Liver (tissue), 10 donors: ENCODE results near the gene ARMCX2. TPM values are rescaled to one million over a fixed set of nuclear protein-coding genes. Genes with fewer than 3 reads are reported as not detected.

Experiments used
- DNase-seq: peaks from one replicate; pipeline ENCODE4 v3.0.0-alpha.2; 2017; ENCODE audit warnings: low spot score
- H3K27ac ChIP-seq, 2 donors: one replicate each; pipeline ENCODE4 v1.7.0; 2013; ENCODE audit warnings: inconsistent platforms in 2 of 2, low read length in 2 of 2, control low read depth in 1 of 2, low read depth in 1 of 2, mild to moderate bottlenecking in 1 of 2
- H3K27me3 ChIP-seq, 4 donors: one replicate each; pipeline versions ENCODE4 v1.6.1 to v1.7.0; 2013; ENCODE audit warnings: low read length in 3 of 4, inconsistent platforms in 1 of 4, mild to moderate bottlenecking in 1 of 4, moderate library complexity in 1 of 4; ENCODE audit not compliant: control insufficient read depth in 4 of 4, insufficient read depth in 4 of 4
- H3K36me3 ChIP-seq, 4 donors: one replicate each; pipeline versions ENCODE4 v1.6.1 to v1.7.0; 2013; ENCODE audit warnings: low read length in 3 of 4, mild to moderate bottlenecking in 3 of 4, low read depth in 1 of 4, moderate library complexity in 1 of 4; ENCODE audit not compliant: control insufficient read depth in 4 of 4, insufficient read depth in 3 of 4
- H3K4me1 ChIP-seq, 4 donors: one replicate each; pipeline versions ENCODE4 v1.6.1 to v1.7.0; 2013; ENCODE audit warnings: low read length in 3 of 4, mild to moderate bottlenecking in 3 of 4, moderate library complexity in 1 of 4; ENCODE audit not compliant: control insufficient read depth in 4 of 4, insufficient read depth in 4 of 4
- H3K4me3 ChIP-seq, 3 donors: one replicate each; pipeline versions ENCODE4 v1.6.1 to v1.7.0; 2013; ENCODE audit warnings: low read length in 3 of 3, control low read depth in 1 of 3, low read depth in 1 of 3, mild to moderate bottlenecking in 1 of 3
- H3K9ac ChIP-seq, 2 donors: one replicate each; pipeline ENCODE4 v1.7.0; 2013; ENCODE audit warnings: low read length in 2 of 2, mild to moderate bottlenecking in 2 of 2, moderate library complexity in 2 of 2, control low read depth in 1 of 2, low read depth in 1 of 2
- H3K9me3 ChIP-seq, 4 donors: one replicate each; pipeline versions ENCODE4 v1.6.1 to v1.7.0; 2013; ENCODE audit warnings: low read length in 3 of 4; ENCODE audit not compliant: control insufficient read depth in 4 of 4
- HNF4A ChIP-seq, 2 donors: conservative IDR thresholded peaks; 2 replicates each; pipeline ENCODE4 v1.6.1; 2016; ENCODE audit warnings: antibody characterized with exemption in 2 of 2, mild to moderate bottlenecking in 2 of 2
- HNF4G ChIP-seq: IDR thresholded peaks from 2 replicates; pipeline ENCODE4 v1.6.1; 2016; ENCODE audit warnings: antibody characterized with exemption
- JUND ChIP-seq, 2 donors: IDR thresholded peaks; 2 replicates each; pipeline ENCODE4 v1.6.1; 2016; ENCODE audit warnings: antibody characterized with exemption in 2 of 2
- RAD21 ChIP-seq, 2 donors: IDR thresholded peaks; 2 replicates each; pipeline ENCODE4 v1.6.1; 2016; ENCODE audit warnings: antibody characterized with exemption in 2 of 2, mild to moderate bottlenecking in 2 of 2
- YY1 ChIP-seq: IDR thresholded peaks from 2 replicates; pipeline ENCODE4 v1.6.1; 2016; ENCODE audit warnings: antibody characterized with exemption, mild to moderate bottlenecking
- WGBS: extraction: QIAGEN DNeasy Blood & Tissue Kit; methylation state at CpG from one replicate; pipeline ENCODE4 v1.1.7; 2013; 5-methylcytosine and 5-hydroxymethylcytosine counted together
- polyA plus RNA-seq, 2 donors: library from polyadenylated mRNA; stranded (reverse) in 1 of 2; unstranded in 1 of 2; fragments of 200-250 nt in 1 of 2; fragments of >200 nt in 1 of 2; fragmentation: Nextera tagmentation in 1 of 2; extraction: Ambion mirVana in 1 of 2; gene quantifications; one replicate each; pipeline versions ENCODE4 v1.2.1 to v1.2.3, GENCODE V29; 2013 to 2015
- small RNA-seq: library from RNA; depleted of rRNA; stranded (forward); fragments of <200 nt; gene quantifications from one replicate; pipeline ENCODE3, GENCODE V24; 2014
- total RNA-seq, 2 donors: library from RNA; depleted of rRNA; stranded (reverse); fragments of >200 nt; gene quantifications; one replicate each; pipeline ENCODE4 v1.2.3, GENCODE V29; 2014
- TF ChIP-seq, protein P1 (sequence below): IDR thresholded peaks from 2 replicates; pipeline ENCODE4 v1.6.1; 2016; ENCODE audit warnings: antibody characterized with exemption
- donor health status: healthy.
- donor health status: healthy.
- donor health status: healthy.
- donor health status: healthy.
- donor health status: healthy.

The ARMCX2 gene
- total and polyA plus RNA-seq, 4 donors, result 0.60 to 7.5 (median 3.2) TPM

DNA sequence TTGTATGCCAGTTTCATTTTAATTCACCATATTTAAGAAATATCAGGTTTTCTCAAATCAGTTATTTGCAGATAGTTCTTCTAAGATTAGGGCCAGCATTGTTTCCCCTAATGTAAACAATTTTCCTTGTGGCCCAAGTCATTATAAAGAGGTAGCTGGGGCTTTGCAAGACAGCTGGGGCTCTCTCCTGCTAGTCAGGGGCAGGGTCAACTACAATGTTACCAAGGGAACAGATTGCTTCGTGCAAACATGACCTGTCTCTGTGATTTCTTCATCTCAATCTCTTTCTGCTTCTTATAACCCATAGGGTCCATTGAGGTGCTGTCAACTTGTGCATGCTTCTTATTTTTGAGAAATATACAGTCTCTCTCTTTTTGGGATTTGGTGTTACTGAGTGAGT, 53.9 kb downstream of the ARMCX2 start:
- no peaks in the 10 kb centered on the region for H3K36me3 ChIP-seq
- no peak for DNase-seq
- 18% methylated on average over 1 of the region's 1 CpG for WGBS
- TF ChIP-seq HNF4G (no peak), HNF4A (conservative IDR thresholded peaks at IDR 0.05) (no peak), JUND (IDR thresholded peaks at IDR 0.05) (no peak), RAD21 (IDR thresholded peaks at IDR 0.05) (no peak), YY1 (no peak)
- TF ChIP-seq, protein P1, sequence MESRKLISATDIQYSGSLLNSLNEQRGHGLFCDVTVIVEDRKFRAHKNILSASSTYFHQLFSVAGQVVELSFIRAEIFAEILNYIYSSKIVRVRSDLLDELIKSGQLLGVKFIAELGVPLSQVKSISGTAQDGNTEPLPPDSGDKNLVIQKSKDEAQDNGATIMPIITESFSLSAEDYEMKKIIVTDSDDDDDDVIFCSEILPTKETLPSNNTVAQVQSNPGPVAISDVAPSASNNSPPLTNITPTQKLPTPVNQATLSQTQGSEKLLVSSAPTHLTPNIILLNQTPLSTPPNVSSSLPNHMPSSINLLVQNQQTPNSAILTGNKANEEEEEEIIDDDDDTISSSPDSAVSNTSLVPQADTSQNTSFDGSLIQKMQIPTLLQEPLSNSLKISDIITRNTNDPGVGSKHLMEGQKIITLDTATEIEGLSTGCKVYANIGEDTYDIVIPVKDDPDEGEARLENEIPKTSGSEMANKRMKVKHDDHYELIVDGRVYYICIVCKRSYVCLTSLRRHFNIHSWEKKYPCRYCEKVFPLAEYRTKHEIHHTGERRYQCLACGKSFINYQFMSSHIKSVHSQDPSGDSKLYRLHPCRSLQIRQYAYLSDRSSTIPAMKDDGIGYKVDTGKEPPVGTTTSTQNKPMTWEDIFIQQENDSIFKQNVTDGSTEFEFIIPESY, result no peak
- H3K27me3 ChIP-seq, result peaks cover 0 to 4% (median 0%) of the 10 kb centered on the region in 4 donors
- no peak overlapping the region for H3K4me3 ChIP-seq
- no peaks in the 10 kb centered on the region for H3K4me1 ChIP-seq
- H3K27ac ChIP-seq, result no peak overlapping the region
- no peaks in the 10 kb centered on the region for H3K9me3 ChIP-seq
- no peak overlapping the region for H3K9ac ChIP-seq

Small RNAs within 50 kb of the gene (small RNA-seq; reads per million reads assigned to genes)
- not detected for gene RNU6-30P
- gene RNU6-587P, result not detected

Other genes starting within 250 kb of the ARMCX2 start
- 1 to 10 TPM; 2.1 to 4.6 TPM for gene ARMCX4, start 174.4 kb downstream of the ARMCX2 start, total RNA-seq
- 1 to 10 TPM; 1.4 to 1.9 TPM for gene ARMCX4, start 174.4 kb downstream of the ARMCX2 start, polyA plus RNA-seq
- 1 to 10 TPM; 2.3 to 9.0 TPM for gene ARMCX1, start 109.3 kb downstream of the ARMCX2 start, total RNA-seq
- 1 to 10 TPM; 1.1 to 1.8 TPM for gene ARMCX1, start 109.3 kb downstream of the ARMCX2 start, polyA plus RNA-seq
- gene ARMCX6, start 41.9 kb downstream of the ARMCX2 start, total RNA-seq, result 10 to 100 TPM in 1 of 2 donors, 1 to 10 TPM in 1; 6.9 to 11.7 TPM
- gene ARMCX6, start 41.9 kb downstream of the ARMCX2 start, polyA plus RNA-seq, result 10 to 100 TPM; 12.6 to 13.3 TPM
- 10 to 100 TPM; 33.4 to 35.3 TPM for gene ARMCX3, start 36.7 kb downstream of the ARMCX2 start, total RNA-seq
- gene ARMCX3, start 36.7 kb downstream of the ARMCX2 start, polyA plus RNA-seq, result 10 to 100 TPM; 18.0 to 27.6 TPM